ENCODE results near the gene COL28A1. TPM values are rescaled to one million over a fixed set of nuclear protein-coding genes. Genes with fewer than 3 reads are reported as not detected.

Gene COL28A1
- total RNA-seq, 1 donor from 2014 or later = not detected

GRCh38 chr7:7452652-7453051, 83.0 kb downstream of the COL28A1 start:
- Mint-ChIP-seq H3K4me3 (ENCODE audit: unreplicated experiment) (no peak overlapping the region), H3K27me3 (ENCODE audit: unreplicated experiment) (no peaks in the 10 kb centered on the region), H3K36me3 (ENCODE audit: low read depth, unreplicated experiment) (no peaks in the 10 kb centered on the region), H3K27ac (ENCODE audit: unreplicated experiment) (no peak overlapping the region), H3K9me3 (ENCODE audit: unreplicated experiment) (no peaks in the 10 kb centered on the region), H3K4me1 (ENCODE audit: unreplicated experiment) (no peaks in the 10 kb centered on the region)
- no peak for TF ChIP-seq CTCF (IDR thresholded peaks at IDR 0.05; ENCODE audit: unreplicated experiment)
- DNase-seq (ENCODE audit: low spot score) = no peak

- Mint-ChIP-seq H3K4me3 (ENCODE audit: unreplicated experiment) (no peak overlapping the region), H3K4me1 (ENCODE audit: unreplicated experiment) (no peaks in the 10 kb centered on the region), H3K27ac (ENCODE audit: unreplicated experiment) (no peak overlapping the region), H3K27me3 (ENCODE audit: unreplicated experiment) (peaks cover 1% of the 10 kb centered on the region), H3K36me3 (ENCODE audit: low read depth, unreplicated experiment) (no peaks in the 10 kb centered on the region), H3K9me3 (ENCODE audit: unreplicated experiment) (no peaks in the 10 kb centered on the region)
- no peak for TF ChIP-seq CTCF (IDR thresholded peaks at IDR 0.05; ENCODE audit: unreplicated experiment)
- DNase-seq (ENCODE audit: low spot score) = no peak
Measured at GRCh38 chr7:7452119-7452518, 83.6 kb downstream of the COL28A1 start.

GRCh38 chr7:7449055-7449454, 86.6 kb downstream of the COL28A1 start:
- Mint-ChIP-seq H3K27ac (ENCODE audit: unreplicated experiment) (no peak overlapping the region), H3K9me3 (ENCODE audit: unreplicated experiment) (no peaks in the 10 kb centered on the region), H3K4me3 (ENCODE audit: unreplicated experiment) (no peak overlapping the region), H3K36me3 (ENCODE audit: low read depth, unreplicated experiment) (no peaks in the 10 kb centered on the region), H3K4me1 (ENCODE audit: unreplicated experiment) (no peaks in the 10 kb centered on the region), H3K27me3 (ENCODE audit: unreplicated experiment) (peaks cover 1% of the 10 kb centered on the region)
- no peak for TF ChIP-seq CTCF (IDR thresholded peaks at IDR 0.05; ENCODE audit: unreplicated experiment)
- no peak for DNase-seq (ENCODE audit: low spot score)

GRCh38 chr7:7446616-7447015, 89.1 kb downstream of the COL28A1 start:
- TF ChIP-seq CTCF (IDR thresholded peaks at IDR 0.05; ENCODE audit: unreplicated experiment) = no peak
- Mint-ChIP-seq H3K27ac (ENCODE audit: unreplicated experiment) (no peak overlapping the region), H3K9me3 (ENCODE audit: unreplicated experiment) (no peaks in the 10 kb centered on the region), H3K4me1 (ENCODE audit: unreplicated experiment) (no peaks in the 10 kb centered on the region), H3K4me3 (ENCODE audit: unreplicated experiment) (no peak overlapping the region), H3K27me3 (ENCODE audit: unreplicated experiment) (peaks cover 1% of the 10 kb centered on the region), H3K36me3 (ENCODE audit: low read depth, unreplicated experiment) (no peaks in the 10 kb centered on the region)
- no peak for DNase-seq (ENCODE audit: low spot score)

- Mint-ChIP-seq H3K9me3 (ENCODE audit: unreplicated experiment) (no peaks in the 10 kb centered on the region), H3K4me1 (ENCODE audit: unreplicated experiment) (peaks cover under 1% of the 10 kb centered on the region), H3K4me3 (ENCODE audit: unreplicated experiment) (no peak overlapping the region), H3K36me3 (ENCODE audit: low read depth, unreplicated experiment) (no peaks in the 10 kb centered on the region), H3K27me3 (ENCODE audit: unreplicated experiment) (peaks cover 1% of the 10 kb centered on the region), H3K27ac (ENCODE audit: unreplicated experiment) (no peak overlapping the region)
- DNase-seq (ENCODE audit: low spot score) = no peak
- TF ChIP-seq CTCF (IDR thresholded peaks at IDR 0.05; ENCODE audit: unreplicated experiment) = no peak
Measured at GRCh38 chr7:7443806-7444350, 91.8 kb downstream of the COL28A1 start.
